Spleen (tissue), 11 donors: ENCODE measurements around the gene WASF2. TPM values are rescaled to one million over a fixed set of nuclear protein-coding genes. Genes with fewer than 3 reads are reported as not detected.

Experiments used
- DNase-seq: peaks from one replicate; pipeline ENCODE4 v3.0.0-alpha.2; 2020
- H3K27ac ChIP-seq, 8 donors: fragments of 200-600 bp; sonication (generic) in 7 of 8; 1 replicate in 4 of 8; 2 replicates in 4 of 8; pipeline versions ENCODE4 v1.5.0 to v1.8.0; 2016 to 2021; ENCODE audit warnings: inconsistent platforms in 4 of 8, mild to moderate bottlenecking in 4 of 8, moderate library complexity in 1 of 8
- H3K27me3 ChIP-seq, 7 donors: fragments of 200-600 bp; sonication (generic) in 6 of 7; replicated peaks in 1 of 7; 1 replicate in 4 of 7; 2 replicates in 3 of 7; pipeline versions ENCODE4 v1.5.0 to v1.8.0; 2016 to 2021; ENCODE audit warnings: inconsistent platforms in 3 of 7, mild to moderate bottlenecking in 1 of 7
- H3K36me3 ChIP-seq, 6 donors: fragments of 200-600 bp; sonication (generic) in 5 of 6; 1 replicate in 4 of 6; 2 replicates in 2 of 6; pipeline versions ENCODE4 v1.5.0 to v1.8.0; 2016 to 2021; ENCODE audit warnings: inconsistent platforms in 2 of 6
- H3K4me1 ChIP-seq, 6 donors: fragments of 200-600 bp; sonication (generic) in 5 of 6; 1 replicate in 3 of 6; 2 replicates in 3 of 6; pipeline versions ENCODE4 v1.5.0 to v1.8.0; 2016 to 2021; ENCODE audit warnings: inconsistent platforms in 3 of 6
- H3K4me3 ChIP-seq, 8 donors: fragments of 200-600 bp; sonication (generic) in 7 of 8; 1 replicate in 4 of 8; 2 replicates in 4 of 8; pipeline versions ENCODE4 v1.5.0 to v1.8.0; 2016 to 2021; ENCODE audit warnings: inconsistent platforms in 4 of 8, mild to moderate bottlenecking in 4 of 8, moderate library complexity in 2 of 8
- H3K9me3 ChIP-seq, 8 donors: fragments of 200-600 bp; sonication (generic) in 7 of 8; 1 replicate in 4 of 8; 2 replicates in 4 of 8; pipeline versions ENCODE4 v1.5.0 to v1.8.0; 2016 to 2021; ENCODE audit warnings: inconsistent platforms in 4 of 8
- CTCF ChIP-seq, 11 experiments: fragments of 200-600 bp in 7 of 11; fragments of 450-650 bp in 4 of 11; sonication (generic) in 4 of 11; IDR thresholded peaks in 8 of 11; conservative IDR thresholded peaks in 3 of 11; 1 replicate in 7 of 11; 2 replicates in 4 of 11; pipeline versions ENCODE4 v1.4.0 to v1.8.0; 2016 to 2021; ENCODE audit warnings: antibody characterized with exemption in 11 of 11, inconsistent platforms in 4 of 11, mild to moderate bottlenecking in 1 of 11
- POLR2A ChIP-seq, 3 donors: fragments of 450-650 bp; IDR thresholded peaks; one replicate each; pipeline ENCODE4 v1.5.1; 2017; ENCODE audit warnings: antibody characterized with exemption in 3 of 3, mild to moderate bottlenecking in 1 of 3
- POLR2AphosphoS5 ChIP-seq, 3 donors: sonication (generic); formaldehyde crosslinking; IDR thresholded peaks; one replicate each; pipeline ENCODE4 v1.5.1; 2017; ENCODE audit warnings: antibody characterized with exemption in 3 of 3
- WGBS, 5 donors: extraction: QIAGEN DNeasy Blood & Tissue Kit in 3 of 5; methylation state at CpG; one replicate each; pipeline versions ENCODE4 v1.1.5 to v1.1.7; 2013 to 2018; 5-methylcytosine and 5-hydroxymethylcytosine counted together
- intact Hi-C: fragments of 100-400 bp; cut with DNase I; formaldehyde crosslinking; loops from one replicate; pipeline ENCODE4 v1.15.0; 2023; ENCODE audit warnings: low total_unique reads
- polyA plus RNA-seq, 3 donors: library from polyadenylated mRNA; stranded (reverse); fragments of 200-250 nt; gene quantifications; one replicate each; pipeline ENCODE4 v1.2.1, GENCODE V29; 2013
- total RNA-seq, 7 donors: library from RNA; depleted of rRNA in 3 of 7; stranded (reverse); fragments of >200 nt in 3 of 7; fragmentation: NEBNext Ultra II Directional in 4 of 7; extraction: Animal tissue kit (Norgen Biotek cat#: 25700) in 4 of 7; gene quantifications; one replicate each; pipeline versions ENCODE4 v1.1.0 to v1.2.1, GENCODE V29; 2016 to 2021
- donor health status: healthy with polysubstance abuse.
- donor health status: DM: no; HTN: no; CAD: no; lungs with moderate emphysema.
- donor health status: DM: no; HTN: no; CAD: no.
- donor health status: Bipolar disorder and iron deficiency.
- donor health status: healthy.
- donor health status: DM: no; HTN: no; CAD: no.
- donor health status: DM: yes; HTN: yes; CAD: no.

WASF2 gene
- total and polyA plus RNA-seq, 10 donors = 17.2 to 196 (median 95.6) TPM

GRCh38 chr1:27381969-27382762 lies 107.8 kb downstream of the WASF2 start:
- intact Hi-C loops = no loop called here
- Histone ChIP-seq H3K36me3 (no peaks in the 10 kb centered on the region), H3K27ac (no peak overlapping the region), H3K4me3 (no peak overlapping the region), H3K9me3 (no peaks in the 10 kb centered on the region), H3K27me3 (peaks cover 0 to 10% (median 0%) of the 10 kb centered on the region in 7 donors), H3K4me1 (peaks cover 0 to 26% (median 6%) of the 10 kb centered on the region in 6 donors)
- no peak for TF ChIP-seq POLR2AphosphoS5 (IDR thresholded peaks at IDR 0.05)
- no peak for TF ChIP-seq POLR2A (IDR thresholded peaks at IDR 0.05)
- TF ChIP-seq CTCF (IDR thresholded peaks at IDR 0.05 in 8 of 11, conservative IDR thresholded peaks at IDR 0.05 in 3 of 11) = no peak
- 80 to 91% (median 85%) methylated on average over 9 to 18 of the region's 18 CpGs for WGBS, 5 donors
- DNase-seq = no peak

- H3K27ac ChIP-seq = no peak overlapping the region
- peaks cover 0 to 30% (median 6%) of the 10 kb centered on the region in 6 donors for H3K4me1 ChIP-seq
- no peaks in the 10 kb centered on the region for H3K36me3 ChIP-seq
- TF ChIP-seq POLR2A (IDR thresholded peaks at IDR 0.05) (no peak), CTCF (IDR thresholded peaks at IDR 0.05 in 8 of 11, conservative IDR thresholded peaks at IDR 0.05 in 3 of 11) (no peak), POLR2AphosphoS5 (IDR thresholded peaks at IDR 0.05) (no peak)
- WGBS, 5 donors = 70 to 85% (median 79%) methylated on average over 10 to 12 of the region's 12 CpGs
- no peaks in the 10 kb centered on the region for H3K9me3 ChIP-seq
- H3K27me3 ChIP-seq = peaks cover 0 to 10% (median 0%) of the 10 kb centered on the region in 7 donors
- intact Hi-C loops = no loop called here
- no peak overlapping the region for H3K4me3 ChIP-seq
- DNase-seq = no peak
Measured at GRCh38 chr1:27380766-27381733, 108.9 kb downstream of the WASF2 start.

- no peak overlapping the region for H3K27ac ChIP-seq
- TF ChIP-seq CTCF (IDR thresholded peaks at IDR 0.05 in 8 of 11, conservative IDR thresholded peaks at IDR 0.05 in 3 of 11) (no peak), POLR2A (IDR thresholded peaks at IDR 0.05) (no peak), POLR2AphosphoS5 (IDR thresholded peaks at IDR 0.05) (no peak)
- H3K4me3 ChIP-seq = no peak overlapping the region
- 84 to 94% (median 94%) methylated on average over 4 of the region's 4 CpGs for WGBS, 5 donors
- peaks cover 0 to 10% (median 0%) of the 10 kb centered on the region in 7 donors for H3K27me3 ChIP-seq
- H3K9me3 ChIP-seq = no peaks in the 10 kb centered on the region
- no peak for DNase-seq
- intact Hi-C loops = no loop called here
- H3K36me3 ChIP-seq = no peaks in the 10 kb centered on the region
- peaks cover 0 to 32% (median 6%) of the 10 kb centered on the region in 6 donors for H3K4me1 ChIP-seq
Measured at GRCh38 chr1:27380224-27380623, 109.7 kb downstream of the WASF2 start.
